SU-DHL-6 (cell line): ENCODE measurements around the gene SLC25A6.

Source experiments
- EZH2phosphoT487 ChIP-seq: fragments of 200-600 bp; sonication (generic), shearing (Covaris generic); conservative IDR thresholded peaks from 2 replicates; pipeline ENCODE4 v1.6.1; 2018; ENCODE audit warnings: mild to moderate bottlenecking, antibody characterized with exemption, low read length, moderate library complexity, mixed read lengths
- TF ChIP-seq, protein P1 (sequence below): fragments of 200-600 bp; sonication (generic); IDR thresholded peaks from one replicate; pipeline ENCODE4 v1.5.1; 2017; ENCODE audit warnings: antibody characterized with exemption, mild to moderate bottlenecking, low read length, moderate library complexity; ENCODE audit not compliant: insufficient read depth, poor library complexity, severe bottlenecking

- TF ChIP-seq, protein P1, sequence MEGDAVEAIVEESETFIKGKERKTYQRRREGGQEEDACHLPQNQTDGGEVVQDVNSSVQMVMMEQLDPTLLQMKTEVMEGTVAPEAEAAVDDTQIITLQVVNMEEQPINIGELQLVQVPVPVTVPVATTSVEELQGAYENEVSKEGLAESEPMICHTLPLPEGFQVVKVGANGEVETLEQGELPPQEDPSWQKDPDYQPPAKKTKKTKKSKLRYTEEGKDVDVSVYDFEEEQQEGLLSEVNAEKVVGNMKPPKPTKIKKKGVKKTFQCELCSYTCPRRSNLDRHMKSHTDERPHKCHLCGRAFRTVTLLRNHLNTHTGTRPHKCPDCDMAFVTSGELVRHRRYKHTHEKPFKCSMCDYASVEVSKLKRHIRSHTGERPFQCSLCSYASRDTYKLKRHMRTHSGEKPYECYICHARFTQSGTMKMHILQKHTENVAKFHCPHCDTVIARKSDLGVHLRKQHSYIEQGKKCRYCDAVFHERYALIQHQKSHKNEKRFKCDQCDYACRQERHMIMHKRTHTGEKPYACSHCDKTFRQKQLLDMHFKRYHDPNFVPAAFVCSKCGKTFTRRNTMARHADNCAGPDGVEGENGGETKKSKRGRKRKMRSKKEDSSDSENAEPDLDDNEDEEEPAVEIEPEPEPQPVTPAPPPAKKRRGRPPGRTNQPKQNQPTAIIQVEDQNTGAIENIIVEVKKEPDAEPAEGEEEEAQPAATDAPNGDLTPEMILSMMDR: no peak
- TF ChIP-seq EZH2phosphoT487: no peak
These were observed 37.6 kb downstream of the SLC25A6 start for GRCh38 chrX:1354036-1355019.
